Stimulated activated CD4-positive, alpha-beta T cell treated with anti-CD3 and anti-CD28 coated beads, TNF-alpha, amount 100 ng/mL, for 4 hours (primary cell): ENCODE measurements around the gene ZNF740.
A peak's percentile ranks its signal among the peaks of the same experiment; 100 is the strongest.
"Not testable (repeated sequence)": the region's sequence is repeated elsewhere in the genome, so short reads cannot be mapped to it uniquely, and the experiment has no call there.

ENCODE experiments used
- DNase-seq, 3 experiments: peaks; one replicate each; pipeline ENCODE4 v3.0.0-alpha.2; 2020; ENCODE audit warnings: low read depth in 3 of 3

ZNF740 gene

DNA sequence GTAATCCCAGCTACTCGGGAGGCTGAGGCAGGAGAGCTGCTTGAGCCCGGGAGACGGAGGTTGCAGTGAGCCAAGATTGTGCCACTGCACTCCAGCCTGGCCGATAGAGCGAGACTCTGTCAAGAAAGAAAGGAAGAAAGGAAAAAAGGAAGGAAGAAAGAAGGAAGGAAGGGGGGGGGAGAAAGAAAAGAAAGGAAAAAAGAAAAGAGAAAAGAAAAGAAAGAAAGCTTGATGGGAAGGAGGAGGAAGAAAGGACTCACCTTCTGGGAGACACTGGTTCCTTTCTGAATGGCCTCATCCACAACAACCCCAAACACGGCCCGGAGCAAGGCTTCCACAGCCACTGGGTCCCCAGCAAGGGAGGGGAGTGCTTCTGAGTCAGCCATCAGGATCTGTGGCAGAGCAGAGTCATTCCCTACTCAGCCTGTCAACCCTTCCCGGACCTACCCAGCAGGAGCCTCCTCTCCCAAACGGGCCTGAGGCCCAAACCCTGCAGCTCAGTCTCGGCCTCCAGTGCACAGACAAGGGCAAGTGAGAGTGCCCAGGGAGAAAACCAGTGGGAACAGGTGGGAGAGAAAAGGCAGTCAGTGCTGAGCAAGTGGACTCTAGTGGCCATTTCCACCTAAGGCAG, 7.3 kb upstream of the ZNF740 start:
- DNase-seq, result no peak

DNA sequence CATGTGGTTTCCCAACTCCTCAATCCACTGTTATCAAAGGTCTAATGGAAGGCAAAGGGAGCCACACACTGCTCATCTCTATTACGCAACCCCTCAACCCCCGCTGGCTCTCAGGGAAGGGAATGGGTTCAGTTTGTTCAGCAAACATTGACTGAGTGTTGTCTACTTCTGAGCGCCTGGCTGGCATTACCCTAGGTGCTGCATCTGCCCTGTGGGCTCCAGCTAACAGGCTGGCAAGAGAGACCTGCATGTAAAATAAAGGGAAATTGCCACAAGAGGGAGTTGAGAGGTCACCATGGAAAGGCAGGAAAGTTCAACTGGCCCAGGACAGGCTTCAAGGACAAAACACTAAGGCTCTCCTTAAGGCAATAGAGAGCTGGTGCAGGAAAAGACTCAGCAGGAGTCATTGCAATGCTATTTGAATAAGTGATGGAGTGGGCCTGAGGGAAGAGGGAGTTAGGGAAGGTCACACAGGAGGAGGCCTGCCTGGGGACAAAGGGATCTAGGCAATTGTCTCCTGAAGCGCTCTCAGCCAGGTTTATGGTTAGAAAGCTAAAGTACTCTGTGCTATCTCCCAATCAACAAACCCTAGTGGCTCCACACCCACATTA, 5.5 kb upstream of the ZNF740 start:
- DNase-seq, result no peak

DNA sequence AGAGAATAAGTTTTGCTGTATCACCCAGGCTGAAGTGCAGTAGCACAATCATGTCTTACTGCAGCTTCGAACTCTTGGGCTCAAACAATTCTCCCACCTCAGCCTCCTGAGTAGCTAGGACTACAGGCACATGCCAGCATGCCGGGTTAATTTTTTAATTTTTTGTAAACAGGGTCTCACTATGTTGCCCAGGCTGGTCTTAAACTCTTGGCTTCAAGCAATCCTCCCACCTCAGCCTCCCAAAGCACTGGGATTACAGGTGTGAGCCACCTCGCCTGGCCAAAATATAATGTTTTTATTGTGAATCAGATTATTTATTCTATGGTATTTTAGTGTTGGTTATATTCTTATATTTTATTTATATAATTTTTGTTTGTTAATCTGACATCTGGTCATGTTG, 3.8 kb upstream of the ZNF740 start:
- DNase-seq, result no peak

DNA sequence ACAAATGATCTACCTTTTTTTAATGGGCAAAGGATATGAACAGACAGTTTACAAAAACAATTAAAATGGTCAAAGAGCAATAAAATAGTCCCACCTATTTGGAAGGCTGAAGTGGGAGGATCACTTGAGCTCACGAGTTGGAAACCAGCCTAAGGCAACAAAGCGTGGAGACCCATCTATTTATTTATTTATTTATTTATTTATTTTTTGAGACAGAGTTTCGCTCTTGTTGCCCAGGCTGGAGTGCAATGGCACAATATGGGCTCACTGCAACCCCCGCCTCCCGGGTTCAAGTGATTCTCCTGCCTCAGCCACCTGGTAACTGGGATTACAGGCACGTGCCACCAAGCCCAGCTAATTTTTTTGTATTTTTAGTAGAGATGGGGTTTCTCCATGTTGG, 3.1 kb upstream of the ZNF740 start:
- not testable (repeated sequence) for DNase-seq

DNA sequence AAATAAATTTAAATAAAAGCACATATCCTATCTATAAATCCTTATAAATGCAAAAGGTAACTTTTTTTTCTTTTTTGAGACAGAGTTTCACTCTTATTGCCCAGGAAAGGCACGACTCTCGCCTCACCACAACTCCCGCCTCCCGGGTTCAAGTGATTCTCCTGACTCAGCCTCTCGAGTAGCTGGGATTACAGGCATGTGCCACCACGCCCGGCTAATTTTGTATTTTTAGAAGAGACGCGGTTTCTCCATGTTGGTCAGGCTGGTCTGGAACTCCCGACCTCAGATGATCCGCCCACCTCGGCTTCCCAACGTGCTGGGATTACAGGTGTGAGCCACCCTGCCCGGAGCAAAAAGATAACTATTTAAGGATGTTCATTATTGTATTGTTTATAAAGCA, 1.7 kb upstream of the ZNF740 start:
- DNase-seq, result not testable (repeated sequence)

DNA sequence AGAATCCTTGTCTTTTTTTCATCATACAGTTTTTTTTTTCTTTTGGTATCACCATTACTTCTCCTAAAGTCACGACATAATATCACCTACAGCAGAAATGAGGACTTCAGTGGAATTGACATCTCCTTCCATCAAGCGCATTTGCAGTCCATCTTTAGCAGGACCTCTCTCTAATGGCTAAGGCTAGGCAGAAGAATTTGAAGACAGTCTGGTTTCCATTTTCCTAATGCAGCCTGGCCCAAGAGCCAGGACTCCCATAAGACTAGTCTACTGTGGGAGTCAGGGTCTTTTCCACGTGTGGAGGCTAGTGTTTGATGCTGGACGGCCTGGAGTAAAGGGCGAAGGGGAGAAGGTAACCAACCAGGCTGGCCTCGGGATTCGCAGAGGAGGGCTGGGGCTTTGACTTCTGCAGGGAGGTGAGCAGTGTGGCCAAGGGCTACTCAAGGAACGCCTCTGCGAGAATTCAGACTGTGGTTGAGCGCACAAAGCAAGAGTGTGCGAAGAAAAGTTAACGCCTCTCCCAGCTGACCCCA, 769 bp upstream of the ZNF740 start:
- DNase-seq, result no peak

DNA sequence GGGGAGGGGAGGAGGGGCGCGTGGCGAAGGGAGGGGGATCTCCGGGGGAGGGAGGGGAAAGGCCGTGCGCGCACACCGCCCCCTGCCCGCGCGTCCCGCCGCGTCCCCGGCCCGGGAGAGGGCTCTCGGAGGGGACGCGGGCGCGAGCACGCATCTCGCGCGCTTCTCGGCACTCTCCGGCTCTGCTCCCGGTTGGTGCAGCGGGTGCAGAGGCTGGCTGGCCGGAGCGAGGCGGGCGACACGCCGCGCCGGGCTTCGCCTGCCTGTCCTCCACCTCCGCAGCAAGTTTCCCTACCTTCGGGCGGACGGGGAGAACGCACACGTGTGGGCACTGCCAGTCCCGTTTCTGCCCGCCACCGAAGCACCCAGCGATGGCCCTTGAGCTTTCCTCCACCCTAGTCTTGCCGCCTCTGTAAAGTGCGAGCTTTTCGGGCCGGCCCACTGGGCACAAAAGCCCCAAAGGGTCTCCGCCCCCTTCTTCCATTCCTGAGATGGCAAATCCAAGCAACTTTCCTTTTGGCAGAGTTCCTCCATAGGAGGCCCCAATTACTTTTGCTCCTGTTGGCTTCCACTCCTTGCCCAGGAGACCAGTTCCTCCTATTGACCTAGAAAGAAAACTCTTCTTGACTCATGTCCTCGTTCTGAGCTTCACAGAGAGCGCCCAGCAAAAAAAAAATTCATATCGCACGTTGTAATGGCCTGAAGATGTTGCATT, 566 bp downstream of the ZNF740 start:
- DNase-seq, result peak; percentile 56 to 68 (median 62)

DNA sequence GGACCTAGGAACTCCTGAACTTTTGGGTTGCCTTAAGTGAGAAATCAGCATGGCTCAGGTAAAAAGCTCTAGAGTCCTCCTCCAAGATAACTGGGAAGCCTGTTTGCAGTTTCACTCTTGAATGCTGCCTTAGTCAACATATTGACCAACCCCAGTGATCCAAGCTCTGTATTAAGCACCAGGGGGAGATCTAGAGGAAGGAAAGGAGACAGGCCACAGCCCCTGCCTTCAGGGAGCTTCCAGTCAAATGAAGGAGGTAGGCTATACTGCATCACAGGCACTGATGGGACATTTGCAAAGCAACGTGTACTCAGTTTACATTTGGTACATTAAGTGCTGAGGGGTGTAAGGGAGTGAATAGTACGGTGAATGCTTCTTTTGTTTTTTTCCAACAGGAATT, 1.4 kb downstream of the ZNF740 start:
- no peak for DNase-seq

DNA sequence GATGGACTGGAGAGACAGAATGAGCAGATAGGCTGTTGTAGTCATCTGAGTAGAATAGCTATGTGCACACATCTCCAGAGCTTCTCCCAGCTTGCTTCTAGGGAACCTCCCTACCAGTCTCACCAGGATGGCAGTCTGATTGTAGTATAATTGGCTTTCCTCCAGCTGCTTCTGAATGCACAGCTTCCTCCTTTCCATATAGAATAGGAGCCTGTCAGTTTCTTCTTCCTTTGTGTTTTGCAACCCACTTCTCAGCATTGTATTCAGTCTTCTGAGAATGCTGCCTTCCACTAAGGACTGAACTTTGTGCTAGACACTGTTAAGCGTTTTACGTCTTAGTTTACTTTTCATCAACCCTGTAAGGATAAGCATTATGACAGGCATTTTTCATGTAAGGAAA, 2.4 kb downstream of the ZNF740 start:
- no peak for DNase-seq

DNA sequence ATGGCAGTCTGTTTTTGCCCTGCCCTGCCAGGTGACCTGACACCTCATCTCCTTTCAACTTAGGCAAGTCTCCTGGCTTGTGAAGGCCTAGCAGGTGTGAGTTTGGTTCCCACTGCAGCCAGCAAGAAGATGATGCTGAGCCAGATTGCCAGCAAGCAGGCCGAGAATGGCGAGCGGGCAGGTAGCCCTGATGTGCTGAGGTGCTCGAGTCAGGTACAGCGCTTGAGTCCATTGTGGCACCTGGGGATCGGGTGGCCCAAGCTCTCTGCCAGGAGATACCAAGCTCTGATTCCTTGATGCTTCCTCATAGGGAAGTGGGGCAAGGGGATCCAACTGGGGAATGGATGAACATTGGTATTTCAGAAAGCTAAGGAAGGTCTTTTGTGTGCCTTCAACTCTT, 4.3 kb downstream of the ZNF740 start:
- DNase-seq, result no peak

DNA sequence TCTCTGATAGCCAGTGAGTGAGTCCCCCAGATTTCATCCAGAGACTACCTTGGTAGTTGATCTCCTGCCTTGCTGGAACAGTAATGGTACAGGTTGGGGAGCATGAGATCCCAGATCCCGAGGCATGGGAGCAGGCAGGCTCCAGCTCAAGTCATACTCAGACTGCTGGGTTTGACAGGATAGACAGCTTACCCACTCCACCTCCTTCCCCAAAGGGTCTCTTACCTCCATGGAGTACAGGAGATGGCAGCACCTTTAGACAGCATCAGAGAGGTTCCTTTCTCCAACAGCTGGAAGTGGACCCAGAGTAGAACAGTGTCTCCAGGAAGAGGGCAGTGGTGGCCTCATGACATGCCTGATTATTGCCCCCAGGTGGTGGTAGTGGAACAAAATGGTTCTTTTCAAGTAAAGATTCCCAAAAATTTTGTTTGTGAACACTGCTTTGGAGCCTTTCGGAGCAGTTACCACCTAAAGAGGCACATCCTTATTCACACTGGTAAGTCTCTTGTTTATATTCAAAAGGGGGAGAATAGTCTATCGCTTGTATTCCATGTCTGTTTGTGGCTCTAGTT, 5.1 kb downstream of the ZNF740 start:
- DNase-seq, result no peak

DNA sequence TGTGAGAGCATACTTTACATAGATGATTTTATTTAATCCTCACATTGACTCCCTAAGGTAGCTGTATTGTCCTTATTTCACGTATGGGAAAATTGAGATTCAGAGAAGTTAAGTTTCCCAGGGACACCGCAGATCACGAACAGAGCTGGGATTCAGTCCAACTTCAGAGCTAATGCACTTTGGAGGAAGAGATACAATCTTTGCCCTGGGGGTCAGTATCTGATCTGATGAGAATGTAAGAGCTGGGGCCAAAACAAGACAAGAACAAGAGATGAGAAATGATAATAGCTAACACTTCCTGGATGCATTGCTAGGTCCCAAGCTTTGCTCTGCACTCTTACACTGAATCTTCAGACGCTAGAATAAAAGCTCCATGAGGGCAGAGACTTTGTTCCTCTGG, 6.2 kb downstream of the ZNF740 start:
- DNase-seq, result no peak

DNA sequence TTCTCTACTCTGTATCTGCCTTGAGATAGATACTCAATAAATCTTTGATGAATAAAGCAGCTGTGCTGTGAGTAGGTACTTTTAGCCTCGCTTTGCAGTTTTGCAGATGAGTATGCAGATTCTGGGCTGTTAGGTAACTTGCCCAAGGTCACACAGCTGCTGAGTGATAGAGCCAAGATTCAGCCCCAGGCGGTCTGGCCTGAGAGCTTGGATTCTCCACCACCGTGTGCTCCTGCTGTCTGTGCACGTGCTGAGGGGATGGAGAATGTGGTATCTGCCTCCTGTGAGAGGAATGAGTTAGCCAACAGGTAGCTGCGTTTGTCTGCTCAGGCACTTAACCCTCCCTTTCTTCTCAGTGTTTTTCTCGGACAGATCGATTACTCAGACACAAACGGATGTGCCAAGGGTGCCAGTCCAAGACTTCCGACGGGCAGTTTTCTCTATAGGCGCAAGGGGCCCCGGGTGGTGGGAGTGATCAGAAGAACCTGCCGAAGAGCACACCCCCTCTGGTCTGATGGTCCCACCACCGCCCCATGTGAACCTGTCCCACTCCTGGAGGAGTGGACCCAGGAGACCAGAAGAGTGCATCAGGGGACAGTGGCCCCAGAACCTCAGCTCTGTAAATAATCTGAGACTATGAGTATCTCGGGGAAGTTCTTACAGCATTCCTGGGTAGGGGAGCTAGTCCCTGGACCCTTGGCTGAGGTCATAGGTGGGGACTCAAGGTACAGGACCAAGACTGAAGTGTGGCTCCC, 6.8 kb downstream of the ZNF740 start:
- no peak for DNase-seq

DNA sequence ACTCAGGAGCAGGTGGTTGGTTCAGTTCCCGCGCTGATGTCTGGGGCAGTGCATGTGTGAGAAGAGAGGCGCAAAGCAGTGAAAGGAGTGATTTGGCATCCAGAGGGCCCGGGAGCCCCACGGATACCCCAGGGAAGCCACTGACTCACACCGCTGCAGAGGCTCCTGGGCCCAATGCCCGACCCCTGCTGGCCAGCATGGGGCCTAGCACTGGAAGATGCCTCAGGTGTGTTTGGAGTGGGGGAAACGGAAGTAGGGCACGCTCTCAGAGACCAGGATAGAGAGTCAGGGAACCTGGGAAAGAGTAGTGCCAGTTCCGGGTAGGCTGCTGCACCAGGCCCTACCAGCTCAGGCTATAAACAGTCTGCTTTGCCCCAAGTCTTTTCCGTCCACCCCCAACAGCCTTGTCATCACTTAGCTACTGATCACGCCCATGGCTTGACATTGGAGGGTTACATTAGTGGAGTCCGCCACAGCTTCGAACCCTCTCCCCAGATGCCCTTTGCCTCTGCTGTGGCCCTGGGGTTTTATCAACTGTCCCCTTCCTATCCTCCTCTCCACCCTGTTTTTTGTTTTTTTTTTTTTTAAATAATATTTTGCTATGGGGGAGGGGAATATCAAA, 9.7 kb downstream of the ZNF740 start:
- DNase-seq, result no peak

DNA sequence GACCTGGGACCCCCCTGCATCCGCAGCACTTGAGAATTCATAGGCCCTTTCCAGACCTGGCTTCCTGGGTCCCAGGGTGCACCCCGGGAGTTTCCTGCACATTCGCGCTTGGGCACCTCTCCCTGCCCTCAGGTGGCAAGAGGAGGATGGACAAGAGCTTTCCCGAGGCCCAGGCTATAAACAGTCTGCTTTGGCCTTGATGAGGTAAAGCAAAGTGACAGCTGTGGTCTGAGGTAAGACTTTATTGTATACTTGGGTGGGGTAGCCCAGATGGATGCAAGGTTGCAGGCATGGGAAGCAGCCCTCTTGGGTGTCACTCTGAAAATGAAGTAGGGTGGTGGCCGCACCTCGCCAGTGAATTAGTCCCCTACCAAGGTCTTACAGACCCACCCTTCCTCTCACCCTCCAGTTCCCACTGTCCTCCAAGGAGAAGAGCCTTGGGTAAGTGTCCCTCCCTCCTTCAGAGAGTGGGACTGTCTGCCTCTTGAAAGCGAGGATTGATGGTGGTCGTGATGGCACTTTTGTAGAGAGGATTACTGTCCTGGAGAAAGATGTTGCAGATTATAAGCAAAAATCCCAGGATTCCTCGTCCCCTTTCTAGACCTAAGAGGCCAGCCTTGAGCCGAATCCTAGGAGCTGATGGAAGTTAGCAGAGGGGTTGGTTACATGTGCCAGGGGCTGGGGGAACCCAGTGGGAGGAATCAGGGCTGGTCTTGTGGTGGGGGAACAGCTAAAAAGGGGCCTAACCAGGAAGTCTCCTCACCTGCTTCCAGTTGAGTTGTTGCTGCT, 10.8 kb downstream of the ZNF740 start:
- DNase-seq, result no peak

DNA sequence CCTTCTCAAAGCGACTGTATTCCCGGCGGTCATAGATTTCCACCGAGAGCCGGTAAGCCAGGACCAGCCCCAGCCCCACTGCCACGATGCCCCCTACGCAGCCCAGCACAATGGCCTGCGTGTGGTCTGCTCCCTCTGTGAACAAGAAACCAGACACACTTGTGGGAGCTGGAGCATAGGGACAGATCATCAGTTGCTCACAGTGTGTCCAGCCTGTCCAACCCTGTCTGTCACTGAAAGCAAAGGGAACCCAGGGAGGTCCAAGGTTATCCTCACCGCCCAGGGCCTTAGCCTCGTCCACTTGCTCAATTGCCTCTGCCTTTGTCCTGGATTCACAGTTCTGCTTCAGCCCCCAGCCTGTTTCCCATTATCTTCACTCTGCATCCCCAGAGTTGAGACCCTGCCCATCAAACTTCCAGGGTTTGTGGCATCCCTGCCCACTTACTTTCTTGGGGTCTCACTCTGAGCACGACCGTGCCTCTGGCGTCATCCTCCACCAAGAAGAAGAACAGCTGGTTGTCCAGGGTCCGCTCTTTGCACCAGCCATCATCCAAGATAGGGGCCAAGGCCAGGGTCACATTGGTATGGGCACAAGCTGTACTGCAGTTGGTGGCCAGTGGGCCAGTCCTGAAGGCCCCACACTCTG, 11.5 kb downstream of the ZNF740 start:
- no peak for DNase-seq

DNA sequence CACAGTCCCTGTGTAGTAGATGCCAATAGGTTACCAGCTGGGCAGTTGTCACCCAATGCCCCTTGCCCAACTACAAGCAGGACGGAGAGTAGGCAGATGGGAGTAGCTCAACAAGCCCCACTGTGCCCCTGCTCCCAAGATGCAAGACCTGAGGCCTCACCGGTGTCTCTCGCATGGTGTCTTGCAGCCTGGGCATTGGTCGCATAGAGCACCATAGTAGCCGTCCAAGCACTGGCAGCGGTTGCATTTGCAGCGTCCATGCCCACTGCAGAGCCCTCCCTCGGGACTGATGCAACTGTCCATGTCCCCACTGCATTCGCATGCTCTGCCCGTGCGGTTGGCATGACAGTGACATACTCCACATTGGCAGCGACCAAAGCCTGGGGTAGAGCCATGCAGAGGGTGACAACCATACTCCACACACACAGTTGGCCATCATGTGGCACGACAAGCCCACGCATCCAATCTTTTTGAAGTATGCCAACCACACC, 12.1 kb downstream of the ZNF740 start:
- DNase-seq, result no peak

DNA sequence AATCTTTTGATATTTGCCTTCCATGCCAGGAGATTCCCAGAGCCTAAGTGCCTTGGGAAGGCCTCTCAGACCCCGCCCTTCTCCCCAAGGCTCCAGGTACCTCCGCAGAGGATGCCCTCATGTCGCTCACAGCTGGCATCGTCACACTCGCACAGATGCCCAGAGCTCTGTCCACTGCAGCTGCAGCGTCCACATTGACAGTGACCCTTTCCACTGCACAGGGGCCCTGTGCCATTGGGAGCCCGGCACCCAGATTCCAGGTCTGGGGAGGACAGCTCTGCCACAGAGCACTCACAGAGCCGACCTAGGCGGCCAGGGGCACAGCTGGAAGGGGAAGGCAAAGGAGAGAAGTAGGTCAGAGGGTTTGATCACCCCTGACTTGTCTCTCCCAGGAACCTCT, 12.5 kb downstream of the ZNF740 start:
- no peak for DNase-seq

DNA sequence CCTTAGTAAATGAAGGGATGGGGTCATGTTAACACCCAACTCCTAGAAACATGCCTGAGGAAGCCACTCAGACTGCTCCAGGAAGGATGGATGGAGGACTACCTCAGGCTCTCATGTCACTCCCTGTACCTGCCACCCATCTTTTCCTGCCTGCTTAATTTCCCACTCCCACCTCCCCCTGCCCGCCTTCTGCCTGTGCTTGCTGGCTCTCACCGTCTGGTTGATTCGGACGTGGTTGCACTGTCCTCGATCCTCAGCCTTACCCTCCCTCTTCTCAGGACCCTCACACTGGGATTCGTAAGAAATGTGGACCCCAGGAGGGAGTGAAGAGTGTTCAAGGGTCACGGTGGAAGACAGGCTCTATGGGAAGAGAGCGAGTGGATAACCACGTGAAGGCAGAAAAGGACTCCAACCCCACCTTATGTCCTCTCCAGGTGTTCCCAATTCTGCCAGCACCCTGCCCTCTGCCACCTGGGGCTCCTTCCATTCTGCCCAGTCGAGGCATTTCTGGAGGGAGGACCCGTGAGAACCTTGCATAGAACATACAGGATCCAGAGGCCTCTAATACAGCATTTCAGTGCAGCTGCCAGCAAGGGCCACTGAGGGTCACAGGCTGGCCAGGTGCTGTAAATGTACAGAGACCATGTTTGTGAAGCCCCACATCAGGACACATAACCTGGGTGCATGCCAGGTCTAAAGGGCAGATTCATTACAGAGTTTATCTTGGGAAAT, 13.6 kb downstream of the ZNF740 start:
- DNase-seq, result no peak
